Esophagus squamous epithelium (tissue), 4 donors: ENCODE measurements around the gene CENPS.

Source experiments
- POLR2A ChIP-seq, 4 donors: fragments of 450-650 bp; IDR thresholded peaks; one replicate each; pipeline ENCODE4 v1.6.1; 2017; ENCODE audit warnings: antibody characterized with exemption in 4 of 4, mild to moderate bottlenecking in 4 of 4, moderate library complexity in 3 of 4
- TF ChIP-seq, protein P1 (sequence below), 6 experiments: fragments of 450-650 bp in 4 of 6; fragments of 200-600 bp in 2 of 6; sonication (generic) in 2 of 6; IDR thresholded peaks; one replicate each; pipeline ENCODE4 v1.5.1; 2016 to 2019; ENCODE audit warnings: antibody characterized with exemption in 6 of 6, mild to moderate bottlenecking in 4 of 6, moderate library complexity in 4 of 6

- TF ChIP-seq, protein P1, sequence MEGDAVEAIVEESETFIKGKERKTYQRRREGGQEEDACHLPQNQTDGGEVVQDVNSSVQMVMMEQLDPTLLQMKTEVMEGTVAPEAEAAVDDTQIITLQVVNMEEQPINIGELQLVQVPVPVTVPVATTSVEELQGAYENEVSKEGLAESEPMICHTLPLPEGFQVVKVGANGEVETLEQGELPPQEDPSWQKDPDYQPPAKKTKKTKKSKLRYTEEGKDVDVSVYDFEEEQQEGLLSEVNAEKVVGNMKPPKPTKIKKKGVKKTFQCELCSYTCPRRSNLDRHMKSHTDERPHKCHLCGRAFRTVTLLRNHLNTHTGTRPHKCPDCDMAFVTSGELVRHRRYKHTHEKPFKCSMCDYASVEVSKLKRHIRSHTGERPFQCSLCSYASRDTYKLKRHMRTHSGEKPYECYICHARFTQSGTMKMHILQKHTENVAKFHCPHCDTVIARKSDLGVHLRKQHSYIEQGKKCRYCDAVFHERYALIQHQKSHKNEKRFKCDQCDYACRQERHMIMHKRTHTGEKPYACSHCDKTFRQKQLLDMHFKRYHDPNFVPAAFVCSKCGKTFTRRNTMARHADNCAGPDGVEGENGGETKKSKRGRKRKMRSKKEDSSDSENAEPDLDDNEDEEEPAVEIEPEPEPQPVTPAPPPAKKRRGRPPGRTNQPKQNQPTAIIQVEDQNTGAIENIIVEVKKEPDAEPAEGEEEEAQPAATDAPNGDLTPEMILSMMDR (IDR thresholded peaks at IDR 0.05) = peak in 1 of 6 experiments; percentile 11
- TF ChIP-seq POLR2A (IDR thresholded peaks at IDR 0.05) = no peak
Observed at GRCh38 chr1:10415211-10415930, 14.9 kb upstream of the CENPS start.
